ENCODE results near the gene USP10.

USP10 gene

DNA sequence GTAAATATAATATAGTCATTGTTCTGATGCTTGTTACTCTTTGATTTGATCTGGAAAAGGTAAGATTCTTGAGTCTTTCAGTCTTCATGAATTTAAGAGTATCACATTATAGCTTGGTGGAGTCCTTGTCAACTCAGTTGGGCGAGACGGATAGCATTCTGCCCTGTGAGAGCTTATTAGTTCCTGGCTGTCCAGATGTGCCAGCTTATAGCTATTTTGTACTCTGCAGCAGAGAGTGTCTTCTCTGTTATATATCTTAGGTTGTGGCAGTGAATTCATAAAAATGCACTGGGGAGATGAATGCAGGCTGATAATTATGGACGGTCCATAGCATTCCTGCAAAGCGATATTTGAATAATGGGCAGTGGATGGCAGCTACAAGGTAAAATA is 69.0 kb downstream of the USP10 start:
- H3K27me3 ChIP-seq (ENCODE audit: insufficient read depth, insufficient read length): no peaks in the 10 kb centered on the region
- H3K4me1 ChIP-seq (ENCODE audit: insufficient read depth, insufficient read length): peaks cover under 1% of the 10 kb centered on the region
- H3K9me3 ChIP-seq (ENCODE audit: insufficient read depth, low read length): no peaks in the 10 kb centered on the region
- TF ChIP-seq SUZ12 (IDR thresholded peaks at IDR 0.05; ENCODE audit: extremely low read depth, insufficient read depth, insufficient read length) (no peak), YY1 (IDR thresholded peaks at IDR 0.05; ENCODE audit: insufficient read depth, insufficient read length) (no peak), ZNF274 (IDR thresholded peaks at IDR 0.05; ENCODE audit: low read depth, low read length) (no peak)
- H3K9ac ChIP-seq (ENCODE audit: insufficient read length, low read depth): no peak overlapping the region
- DNase-seq (ENCODE audit: low read depth, low spot score): no peak
- H3K4me3 ChIP-seq (ENCODE audit: insufficient read length, low read depth): no peak overlapping the region
- peaks cover 88% of the 10 kb centered on the region for H3K36me3 ChIP-seq (ENCODE audit: insufficient read depth, insufficient read length, low read length)

DNA sequence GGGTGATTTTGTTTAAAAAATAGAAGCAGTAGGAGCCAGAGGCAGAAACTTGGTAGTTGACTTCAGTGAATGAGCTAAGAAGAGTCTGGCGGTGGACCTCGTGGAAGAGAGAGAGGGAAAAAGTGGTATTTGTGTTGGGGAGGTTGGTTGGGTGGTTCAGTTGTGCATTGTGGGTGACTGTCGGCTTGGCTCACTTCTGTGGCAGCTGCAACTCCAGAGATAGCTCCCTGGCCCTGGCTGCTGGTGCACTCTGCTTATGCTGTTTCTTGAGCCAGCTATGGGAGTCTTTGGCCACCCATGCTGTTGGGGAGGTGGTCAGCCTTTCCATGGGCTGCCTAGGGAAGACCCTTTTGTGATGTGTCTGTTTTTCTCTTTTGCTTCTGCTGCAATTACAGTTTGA is 69.6 kb downstream of the USP10 start:
- TF ChIP-seq YY1 (IDR thresholded peaks at IDR 0.05; ENCODE audit: insufficient read depth, insufficient read length) (no peak), ZNF274 (IDR thresholded peaks at IDR 0.05; ENCODE audit: low read depth, low read length) (no peak), SUZ12 (IDR thresholded peaks at IDR 0.05; ENCODE audit: extremely low read depth, insufficient read depth, insufficient read length) (no peak)
- peaks cover 88% of the 10 kb centered on the region for H3K36me3 ChIP-seq (ENCODE audit: insufficient read depth, insufficient read length, low read length)
- no peaks in the 10 kb centered on the region for H3K27me3 ChIP-seq (ENCODE audit: insufficient read depth, insufficient read length)
- no peaks in the 10 kb centered on the region for H3K4me1 ChIP-seq (ENCODE audit: insufficient read depth, insufficient read length)
- DNase-seq (ENCODE audit: low read depth, low spot score): no peak
- no peaks in the 10 kb centered on the region for H3K9me3 ChIP-seq (ENCODE audit: insufficient read depth, low read length)
- H3K9ac ChIP-seq (ENCODE audit: insufficient read length, low read depth): no peak overlapping the region
- no peak overlapping the region for H3K4me3 ChIP-seq (ENCODE audit: insufficient read length, low read depth)

DNA sequence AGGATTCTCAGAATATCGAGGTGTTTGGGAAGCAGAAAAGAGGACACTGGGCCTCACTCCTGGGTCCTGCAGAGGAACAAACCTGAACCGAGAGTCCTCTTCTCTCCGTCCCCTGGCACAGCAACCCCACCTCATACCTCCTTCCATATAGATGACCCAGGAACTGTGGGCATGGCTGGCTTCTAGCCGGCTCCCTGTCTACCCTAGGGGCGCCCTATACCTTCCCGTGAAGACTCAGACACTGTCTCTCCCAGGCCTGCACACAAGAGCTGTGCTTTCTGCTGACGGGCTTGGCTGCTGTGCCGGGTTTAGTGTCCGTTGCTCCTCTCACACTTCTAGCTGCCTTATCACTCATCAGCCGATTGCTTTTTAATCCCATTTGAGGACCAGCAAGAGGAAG is 73.5 kb downstream of the USP10 start:
- H3K9ac ChIP-seq (ENCODE audit: insufficient read length, low read depth): no peak overlapping the region
- H3K4me3 ChIP-seq (ENCODE audit: insufficient read length, low read depth): no peak overlapping the region
- H3K4me1 ChIP-seq (ENCODE audit: insufficient read depth, insufficient read length): no peaks in the 10 kb centered on the region
- H3K9me3 ChIP-seq (ENCODE audit: insufficient read depth, low read length): no peaks in the 10 kb centered on the region
- H3K36me3 ChIP-seq (ENCODE audit: insufficient read depth, insufficient read length, low read length): peaks cover 89% of the 10 kb centered on the region
- TF ChIP-seq ZNF274 (IDR thresholded peaks at IDR 0.05; ENCODE audit: low read depth, low read length) (no peak), YY1 (IDR thresholded peaks at IDR 0.05; ENCODE audit: insufficient read depth, insufficient read length) (no peak), SUZ12 (IDR thresholded peaks at IDR 0.05; ENCODE audit: extremely low read depth, insufficient read depth, insufficient read length) (no peak)
- DNase-seq (ENCODE audit: low read depth, low spot score): no peak
- no peaks in the 10 kb centered on the region for H3K27me3 ChIP-seq (ENCODE audit: insufficient read depth, insufficient read length)

DNA sequence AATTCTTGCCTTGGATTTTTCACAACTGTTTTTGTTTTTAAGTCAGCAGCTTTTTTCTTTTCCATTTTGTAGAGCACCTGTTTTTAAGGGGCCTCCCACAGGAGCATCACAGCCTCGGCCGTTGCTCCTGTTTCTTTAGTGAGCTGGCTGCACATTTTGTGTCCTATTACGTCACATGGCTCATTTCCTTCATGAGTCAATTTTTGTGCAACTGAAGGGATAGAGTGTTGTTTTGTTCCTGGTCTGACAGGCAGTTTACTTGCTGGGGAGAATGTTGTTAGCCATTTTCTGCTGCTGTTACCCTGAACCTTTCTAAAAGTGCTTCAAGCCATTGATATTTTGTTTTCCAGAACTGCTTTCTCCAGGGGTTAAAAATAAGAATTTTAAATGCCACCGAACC is 75.0 kb downstream of the USP10 start:
- Histone ChIP-seq H3K27me3 (ENCODE audit: insufficient read depth, insufficient read length) (no peaks in the 10 kb centered on the region), H3K4me3 (ENCODE audit: insufficient read length, low read depth) (no peak overlapping the region), H3K9ac (ENCODE audit: insufficient read length, low read depth) (no peak overlapping the region), H3K4me1 (ENCODE audit: insufficient read depth, insufficient read length) (no peaks in the 10 kb centered on the region), H3K9me3 (ENCODE audit: insufficient read depth, low read length) (peaks cover 3% of the 10 kb centered on the region; the same call in 1 of the 2 replicates), H3K36me3 (ENCODE audit: insufficient read depth, insufficient read length, low read length) (peaks cover 88% of the 10 kb centered on the region)
- TF ChIP-seq YY1 (IDR thresholded peaks at IDR 0.05; ENCODE audit: insufficient read depth, insufficient read length) (no peak), SUZ12 (IDR thresholded peaks at IDR 0.05; ENCODE audit: extremely low read depth, insufficient read depth, insufficient read length) (no peak), ZNF274 (IDR thresholded peaks at IDR 0.05; ENCODE audit: low read depth, low read length) (no peak)
- DNase-seq (ENCODE audit: low read depth, low spot score): no peak

DNA sequence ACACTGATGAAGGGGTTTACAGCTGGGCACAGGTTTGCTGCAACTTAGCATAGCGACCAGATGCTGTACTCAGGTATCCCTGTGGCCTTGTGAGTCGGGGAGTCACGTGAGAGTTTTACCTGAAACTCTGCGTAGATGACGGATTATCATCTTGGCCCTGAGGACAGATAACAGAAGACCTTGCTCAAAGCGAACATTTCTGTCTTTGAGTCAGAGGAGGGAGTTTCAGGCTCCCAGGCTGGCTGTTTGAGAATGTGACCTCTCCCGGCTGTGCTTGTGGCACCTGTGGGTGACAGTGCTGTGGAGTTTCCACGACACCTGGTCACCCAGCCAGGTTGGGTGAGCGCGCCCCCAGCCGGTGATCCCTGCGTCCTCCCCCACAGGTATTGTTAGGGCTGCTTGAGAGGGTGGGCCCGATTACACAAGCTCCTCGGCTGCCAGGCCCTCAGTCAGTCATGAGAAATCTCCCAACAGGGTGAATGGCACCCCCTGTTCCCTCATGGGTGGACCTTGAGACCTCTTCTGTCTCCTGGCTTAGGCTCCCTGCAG is 75.5 kb downstream of the USP10 start:
- Histone ChIP-seq H3K27me3 (ENCODE audit: insufficient read depth, insufficient read length) (no peaks in the 10 kb centered on the region), H3K4me3 (ENCODE audit: insufficient read length, low read depth) (no peak overlapping the region), H3K9ac (ENCODE audit: insufficient read length, low read depth) (no peak overlapping the region), H3K9me3 (ENCODE audit: insufficient read depth, low read length) (peaks cover 8% of the 10 kb centered on the region; the same call in 1 of the 2 replicates), H3K4me1 (ENCODE audit: insufficient read depth, insufficient read length) (no peaks in the 10 kb centered on the region), H3K36me3 (ENCODE audit: insufficient read depth, insufficient read length, low read length) (peaks cover 88% of the 10 kb centered on the region)
- TF ChIP-seq YY1 (IDR thresholded peaks at IDR 0.05; ENCODE audit: insufficient read depth, insufficient read length): no peak
- no peak for TF ChIP-seq SUZ12 (IDR thresholded peaks at IDR 0.05; ENCODE audit: extremely low read depth, insufficient read depth, insufficient read length)
- TF ChIP-seq ZNF274 (IDR thresholded peaks at IDR 0.05; ENCODE audit: low read depth, low read length): no peak
- no peak for DNase-seq (ENCODE audit: low read depth, low spot score)

DNA sequence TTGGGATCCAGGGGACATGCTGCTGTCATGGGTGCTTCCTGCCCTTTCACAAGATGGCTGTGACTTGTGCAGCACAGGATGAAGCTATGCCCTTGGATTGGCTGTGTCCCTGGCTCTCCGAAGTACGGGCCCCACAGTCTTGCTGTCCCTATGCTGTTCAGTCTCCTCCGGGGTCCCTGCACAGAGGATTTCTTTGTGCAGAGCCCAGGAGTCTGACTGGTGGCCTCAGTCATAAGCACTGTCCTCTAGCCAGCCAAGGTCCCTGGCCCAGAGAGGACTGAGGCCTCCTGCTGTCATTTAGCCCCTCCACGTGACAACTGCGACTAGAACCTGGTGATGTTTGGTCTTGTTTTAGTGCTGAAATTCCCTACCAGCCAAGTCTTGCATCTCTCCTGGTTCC is 77.6 kb downstream of the USP10 start:
- TF ChIP-seq ZNF274 (IDR thresholded peaks at IDR 0.05; ENCODE audit: low read depth, low read length) (no peak), SUZ12 (IDR thresholded peaks at IDR 0.05; ENCODE audit: extremely low read depth, insufficient read depth, insufficient read length) (no peak), YY1 (IDR thresholded peaks at IDR 0.05; ENCODE audit: insufficient read depth, insufficient read length) (no peak)
- Histone ChIP-seq H3K9me3 (ENCODE audit: insufficient read depth, low read length) (peaks cover 10% of the 10 kb centered on the region; the same call in 1 of the 2 replicates), H3K4me1 (ENCODE audit: insufficient read depth, insufficient read length) (no peaks in the 10 kb centered on the region), H3K36me3 (ENCODE audit: insufficient read depth, insufficient read length, low read length) (peaks cover 79% of the 10 kb centered on the region), H3K4me3 (ENCODE audit: insufficient read length, low read depth) (no peak overlapping the region), H3K9ac (ENCODE audit: insufficient read length, low read depth) (no peak overlapping the region), H3K27me3 (ENCODE audit: insufficient read depth, insufficient read length) (no peaks in the 10 kb centered on the region)
- no peak for DNase-seq (ENCODE audit: low read depth, low spot score)

DNA sequence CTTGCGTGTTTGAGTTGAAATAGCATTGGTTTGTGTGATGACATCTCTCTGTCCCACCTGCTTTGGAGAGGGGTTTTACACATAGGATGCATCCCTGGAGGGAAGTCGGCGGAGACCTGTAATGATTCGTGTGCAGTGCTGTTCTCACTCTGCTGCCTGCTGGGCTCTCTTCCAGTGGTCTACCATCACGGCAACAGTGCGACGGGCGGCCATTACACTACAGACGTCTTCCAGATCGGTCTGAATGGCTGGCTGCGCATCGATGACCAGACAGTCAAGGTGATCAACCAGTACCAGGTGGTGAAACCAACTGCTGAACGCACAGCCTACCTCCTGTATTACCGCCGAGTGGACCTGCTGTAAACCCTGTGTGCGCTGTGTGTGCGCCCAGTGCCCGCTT is 78.9 kb downstream of the USP10 start:
- TF ChIP-seq ZNF274 (IDR thresholded peaks at IDR 0.05; ENCODE audit: low read depth, low read length) (no peak), YY1 (IDR thresholded peaks at IDR 0.05; ENCODE audit: insufficient read depth, insufficient read length) (no peak), SUZ12 (IDR thresholded peaks at IDR 0.05; ENCODE audit: extremely low read depth, insufficient read depth, insufficient read length) (no peak)
- no peak for DNase-seq (ENCODE audit: low read depth, low spot score)
- Histone ChIP-seq H3K4me1 (ENCODE audit: insufficient read depth, insufficient read length) (no peaks in the 10 kb centered on the region), H3K4me3 (ENCODE audit: insufficient read length, low read depth) (no peak overlapping the region), H3K36me3 (ENCODE audit: insufficient read depth, insufficient read length, low read length) (peaks cover 67% of the 10 kb centered on the region), H3K9ac (ENCODE audit: insufficient read length, low read depth) (no peak overlapping the region), H3K27me3 (ENCODE audit: insufficient read depth, insufficient read length) (no peaks in the 10 kb centered on the region), H3K9me3 (ENCODE audit: insufficient read depth, low read length) (peaks cover 10% of the 10 kb centered on the region; the same call in 1 of the 2 replicates)

All from NT2/D1 (cell line).